HepG2 (cell line): ENCODE measurements around the gene NXPH4. TPM values are rescaled to one million over a fixed set of nuclear protein-coding genes. Genes with fewer than 3 reads are reported as not detected.
A peak's percentile ranks its signal among the peaks of the same experiment; 100 is the strongest.

Experiments used
- ERF ChIP-seq: IDR thresholded peaks from 2 replicates; pipeline ENCODE4 v1.6.1; 2018; ENCODE audit warnings: missing biosample characterization, missing genetic modification reagents
- GATA4 ChIP-seq: sonication (generic); IDR thresholded peaks from 2 replicates; pipeline ENCODE4 v1.6.1; 2016; ENCODE audit warnings: antibody characterized with exemption, low read depth, borderline replicate concordance
- KDM5A ChIP-seq: fragments of 200-600 bp; sonication (generic); IDR thresholded peaks from 2 replicates; pipeline ENCODE4 v1.7.0; 2018; ENCODE audit warnings: antibody characterized with exemption, mild to moderate bottlenecking, low read length, borderline replicate concordance
- KMT2B ChIP-seq: IDR thresholded peaks from 2 replicates; pipeline ENCODE4 v1.6.1; 2016; ENCODE audit warnings: missing genetic modification reagents, missing compliant biosample characterization
- RFXAP ChIP-seq: sonication (generic); formaldehyde crosslinking; IDR thresholded peaks from 2 replicates; pipeline ENCODE4 v1.4.0; 2020; ENCODE audit warnings: missing genetic modification reagents, borderline replicate concordance
- RNF2 ChIP-seq: fragments of 450-650 bp; conservative IDR thresholded peaks from 2 replicates; pipeline ENCODE4 v1.6.1; 2016; ENCODE audit warnings: low read depth
- SP2 ChIP-seq: sonication (generic); formaldehyde crosslinking; IDR thresholded peaks from 2 replicates; pipeline ENCODE4 v1.5.1; 2020; ENCODE audit warnings: mild to moderate bottlenecking, missing genetic modification reagents
- TSC22D2 ChIP-seq: sonication (generic); formaldehyde crosslinking; IDR thresholded peaks from 2 replicates; pipeline ENCODE4 v1.5.1; 2020; ENCODE audit warnings: missing genetic modification reagents, mild to moderate bottlenecking, borderline replicate concordance
- YEATS4 ChIP-seq: sonication (generic); formaldehyde crosslinking; IDR thresholded peaks from 2 replicates; pipeline ENCODE4 v1.4.0; 2020; ENCODE audit warnings: missing genetic modification reagents, borderline replicate concordance
- ZNF256 ChIP-seq: sonication (generic); formaldehyde crosslinking; conservative IDR thresholded peaks from 2 replicates; pipeline ENCODE4 v1.4.0; 2020; ENCODE audit warnings: missing genetic modification reagents
- ZNF367 ChIP-seq: sonication (generic); formaldehyde crosslinking; IDR thresholded peaks from 2 replicates; pipeline ENCODE4 v1.4.0; 2020; ENCODE audit warnings: missing genetic modification reagents, borderline replicate concordance
- ZNF629 ChIP-seq: sonication (generic); formaldehyde crosslinking; conservative IDR thresholded peaks from 2 replicates; pipeline ENCODE4 v1.5.0; 2020; ENCODE audit warnings: missing genetic modification reagents
- ZNF747 ChIP-seq: sonication (generic); formaldehyde crosslinking; IDR thresholded peaks from 2 replicates; pipeline ENCODE4 v1.8.1; 2023; ENCODE audit warnings: missing genetic modification reagents, mild to moderate bottlenecking, borderline replicate concordance
- polyA plus RNA-seq, 8 experiments: library from polyadenylated mRNA; depleted of rRNA in 3 of 8; stranded (reverse) in 7 of 8; unstranded in 1 of 8; fragments of >200 nt; fragmentation: Illumina TruSeq in 4 of 8; extraction: Trizol in 4 of 8; gene quantifications; 2 replicates each; pipeline versions ENCODE4 v1.2.1 to v1.2.3, GENCODE V29; 2011 to 2016; ENCODE audit warnings: low read depth in 4 of 8, missing spikeins in 1 of 8, mixed read lengths in 1 of 8; ENCODE audit not compliant: insufficient read depth in 1 of 8
- total RNA-seq, 5 experiments: library from RNA; depleted of rRNA; stranded (reverse); fragments of >200 nt; fragmentation: Illumina TruSeq; extraction: Trizol; gene quantifications; 2 replicates each; pipeline ENCODE4 v1.2.3, GENCODE V29; 2016; ENCODE audit warnings: low read depth in 1 of 5
- TF ChIP-seq, protein P1 (sequence below): IDR thresholded peaks from 2 replicates; pipeline ENCODE4 v1.6.1; 2016; ENCODE audit warnings: low read depth, missing genetic modification reagents, missing compliant biosample characterization
- TF ChIP-seq, protein P2 (sequence below): sonication (generic); formaldehyde crosslinking; IDR thresholded peaks from 2 replicates; pipeline ENCODE4 v1.4.0; 2020; ENCODE audit warnings: mild to moderate bottlenecking, missing genetic modification reagents
- TF ChIP-seq, protein P3 (sequence below): sonication (generic); formaldehyde crosslinking; IDR thresholded peaks from 2 replicates; pipeline ENCODE4 v1.5.1; 2020; ENCODE audit warnings: missing genetic modification reagents, mild to moderate bottlenecking, borderline replicate concordance
- TF ChIP-seq, protein P4 (sequence below): sonication (generic); formaldehyde crosslinking; IDR thresholded peaks from 2 replicates; pipeline ENCODE4 v1.4.0; 2020; ENCODE audit warnings: mild to moderate bottlenecking, low read depth, missing genetic modification reagents

Gene NXPH4
- total and polyA plus RNA-seq, 2 of the 13 experiments (the other 11 are each of a cell fraction or from before 2014, with no cell fraction given), result 0.13 TPM; not detected in 1

DNA sequence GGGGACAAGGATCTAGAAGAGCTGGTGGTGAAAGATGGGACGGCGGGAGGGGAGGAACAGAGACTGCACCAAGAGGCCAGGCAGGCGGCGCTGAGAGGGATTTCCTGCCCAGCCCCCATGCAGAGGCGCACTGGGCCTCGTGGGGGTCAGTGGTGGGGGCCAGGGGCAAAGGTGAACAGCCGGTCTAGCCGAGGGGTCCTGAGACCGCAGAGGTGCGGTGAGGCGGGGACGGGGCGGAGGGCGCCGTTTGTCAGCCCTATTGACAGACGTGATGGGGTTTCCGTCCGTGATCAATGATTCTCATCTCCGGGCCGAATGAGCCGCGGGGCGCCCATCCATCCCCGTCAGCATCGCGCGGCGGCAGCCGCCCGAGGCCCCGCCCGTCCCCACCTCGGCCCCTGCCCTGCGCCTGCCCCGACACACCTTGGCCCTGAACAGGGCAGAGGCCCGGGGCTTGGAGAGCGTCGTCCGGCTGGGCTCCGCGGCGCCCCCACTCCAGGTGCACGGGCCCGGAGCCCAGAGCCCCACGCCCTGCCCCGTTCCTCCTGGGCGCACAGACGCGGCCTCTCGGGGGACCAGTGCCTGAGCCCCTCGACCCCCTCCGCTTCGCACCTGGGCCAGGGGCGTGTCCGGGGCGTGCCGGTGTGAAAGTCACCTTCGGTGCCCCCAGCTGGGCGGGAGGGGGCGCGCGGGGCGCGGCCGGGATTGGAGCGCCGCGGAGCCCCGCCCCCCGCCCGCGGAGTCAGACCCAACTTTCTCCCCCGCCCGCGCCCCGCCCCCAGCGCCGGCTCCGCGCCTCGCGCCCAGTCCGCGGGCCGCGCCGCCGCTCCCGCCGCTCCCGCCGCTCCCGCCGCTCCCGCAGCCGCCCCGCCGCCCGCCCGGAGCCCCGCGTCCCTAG is at the start of gene NXPH4 (continued):
- TF ChIP-seq, protein P1, sequence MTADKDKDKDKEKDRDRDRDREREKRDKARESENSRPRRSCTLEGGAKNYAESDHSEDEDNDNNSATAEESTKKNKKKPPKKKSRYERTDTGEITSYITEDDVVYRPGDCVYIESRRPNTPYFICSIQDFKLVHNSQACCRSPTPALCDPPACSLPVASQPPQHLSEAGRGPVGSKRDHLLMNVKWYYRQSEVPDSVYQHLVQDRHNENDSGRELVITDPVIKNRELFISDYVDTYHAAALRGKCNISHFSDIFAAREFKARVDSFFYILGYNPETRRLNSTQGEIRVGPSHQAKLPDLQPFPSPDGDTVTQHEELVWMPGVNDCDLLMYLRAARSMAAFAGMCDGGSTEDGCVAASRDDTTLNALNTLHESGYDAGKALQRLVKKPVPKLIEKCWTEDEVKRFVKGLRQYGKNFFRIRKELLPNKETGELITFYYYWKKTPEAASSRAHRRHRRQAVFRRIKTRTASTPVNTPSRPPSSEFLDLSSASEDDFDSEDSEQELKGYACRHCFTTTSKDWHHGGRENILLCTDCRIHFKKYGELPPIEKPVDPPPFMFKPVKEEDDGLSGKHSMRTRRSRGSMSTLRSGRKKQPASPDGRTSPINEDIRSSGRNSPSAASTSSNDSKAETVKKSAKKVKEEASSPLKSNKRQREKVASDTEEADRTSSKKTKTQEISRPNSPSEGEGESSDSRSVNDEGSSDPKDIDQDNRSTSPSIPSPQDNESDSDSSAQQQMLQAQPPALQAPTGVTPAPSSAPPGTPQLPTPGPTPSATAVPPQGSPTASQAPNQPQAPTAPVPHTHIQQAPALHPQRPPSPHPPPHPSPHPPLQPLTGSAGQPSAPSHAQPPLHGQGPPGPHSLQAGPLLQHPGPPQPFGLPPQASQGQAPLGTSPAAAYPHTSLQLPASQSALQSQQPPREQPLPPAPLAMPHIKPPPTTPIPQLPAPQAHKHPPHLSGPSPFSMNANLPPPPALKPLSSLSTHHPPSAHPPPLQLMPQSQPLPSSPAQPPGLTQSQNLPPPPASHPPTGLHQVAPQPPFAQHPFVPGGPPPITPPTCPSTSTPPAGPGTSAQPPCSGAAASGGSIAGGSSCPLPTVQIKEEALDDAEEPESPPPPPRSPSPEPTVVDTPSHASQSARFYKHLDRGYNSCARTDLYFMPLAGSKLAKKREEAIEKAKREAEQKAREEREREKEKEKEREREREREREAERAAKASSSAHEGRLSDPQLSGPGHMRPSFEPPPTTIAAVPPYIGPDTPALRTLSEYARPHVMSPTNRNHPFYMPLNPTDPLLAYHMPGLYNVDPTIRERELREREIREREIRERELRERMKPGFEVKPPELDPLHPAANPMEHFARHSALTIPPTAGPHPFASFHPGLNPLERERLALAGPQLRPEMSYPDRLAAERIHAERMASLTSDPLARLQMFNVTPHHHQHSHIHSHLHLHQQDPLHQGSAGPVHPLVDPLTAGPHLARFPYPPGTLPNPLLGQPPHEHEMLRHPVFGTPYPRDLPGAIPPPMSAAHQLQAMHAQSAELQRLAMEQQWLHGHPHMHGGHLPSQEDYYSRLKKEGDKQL (CRISPR knock-in tag), result no peak
- TF ChIP-seq ZNF747 (CRISPR knock-in tag) (no peak), ZNF256 (no peak), RFXAP (CRISPR knock-in tag) (0 out of 2 replicates have a peak, but pooled peaks have one; percentile 7), KDM5A (no peak), ZNF367 (CRISPR knock-in tag) (no peak), KMT2B (CRISPR knock-in tag) (no peak), ZNF629 (CRISPR knock-in tag) (no peak), ERF (CRISPR knock-in tag) (0 out of 2 replicates have a peak, but pooled peaks have one; percentile 16), SP2 (no peak), RNF2 (no peak), YEATS4 (0 out of 2 replicates have a peak, but pooled peaks have one; percentile 14), TSC22D2 (CRISPR knock-in tag) (no peak), GATA4 (no peak)
- TF ChIP-seq, protein P2, sequence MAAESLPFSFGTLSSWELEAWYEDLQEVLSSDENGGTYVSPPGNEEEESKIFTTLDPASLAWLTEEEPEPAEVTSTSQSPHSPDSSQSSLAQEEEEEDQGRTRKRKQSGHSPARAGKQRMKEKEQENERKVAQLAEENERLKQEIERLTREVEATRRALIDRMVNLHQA, result no peak
- TF ChIP-seq, protein P3, sequence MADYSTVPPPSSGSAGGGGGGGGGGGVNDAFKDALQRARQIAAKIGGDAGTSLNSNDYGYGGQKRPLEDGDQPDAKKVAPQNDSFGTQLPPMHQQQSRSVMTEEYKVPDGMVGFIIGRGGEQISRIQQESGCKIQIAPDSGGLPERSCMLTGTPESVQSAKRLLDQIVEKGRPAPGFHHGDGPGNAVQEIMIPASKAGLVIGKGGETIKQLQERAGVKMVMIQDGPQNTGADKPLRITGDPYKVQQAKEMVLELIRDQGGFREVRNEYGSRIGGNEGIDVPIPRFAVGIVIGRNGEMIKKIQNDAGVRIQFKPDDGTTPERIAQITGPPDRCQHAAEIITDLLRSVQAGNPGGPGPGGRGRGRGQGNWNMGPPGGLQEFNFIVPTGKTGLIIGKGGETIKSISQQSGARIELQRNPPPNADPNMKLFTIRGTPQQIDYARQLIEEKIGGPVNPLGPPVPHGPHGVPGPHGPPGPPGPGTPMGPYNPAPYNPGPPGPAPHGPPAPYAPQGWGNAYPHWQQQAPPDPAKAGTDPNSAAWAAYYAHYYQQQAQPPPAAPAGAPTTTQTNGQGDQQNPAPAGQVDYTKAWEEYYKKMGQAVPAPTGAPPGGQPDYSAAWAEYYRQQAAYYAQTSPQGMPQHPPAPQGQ (CRISPR knock-in tag), result no peak
- TF ChIP-seq, protein P4, sequence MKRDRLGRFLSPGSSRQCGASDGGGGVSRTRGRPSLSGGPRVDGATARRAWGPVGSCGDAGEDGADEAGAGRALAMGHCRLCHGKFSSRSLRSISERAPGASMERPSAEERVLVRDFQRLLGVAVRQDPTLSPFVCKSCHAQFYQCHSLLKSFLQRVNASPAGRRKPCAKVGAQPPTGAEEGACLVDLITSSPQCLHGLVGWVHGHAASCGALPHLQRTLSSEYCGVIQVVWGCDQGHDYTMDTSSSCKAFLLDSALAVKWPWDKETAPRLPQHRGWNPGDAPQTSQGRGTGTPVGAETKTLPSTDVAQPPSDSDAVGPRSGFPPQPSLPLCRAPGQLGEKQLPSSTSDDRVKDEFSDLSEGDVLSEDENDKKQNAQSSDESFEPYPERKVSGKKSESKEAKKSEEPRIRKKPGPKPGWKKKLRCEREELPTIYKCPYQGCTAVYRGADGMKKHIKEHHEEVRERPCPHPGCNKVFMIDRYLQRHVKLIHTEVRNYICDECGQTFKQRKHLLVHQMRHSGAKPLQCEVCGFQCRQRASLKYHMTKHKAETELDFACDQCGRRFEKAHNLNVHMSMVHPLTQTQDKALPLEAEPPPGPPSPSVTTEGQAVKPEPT (CRISPR knock-in tag), result no peak
